Glomerular endothelial cell (primary cell): ENCODE measurements around the gene CWH43. TPM values are rescaled to one million over a fixed set of nuclear protein-coding genes. Genes with fewer than 3 reads are reported as not detected.
"Not testable (repeated sequence)": the region's sequence is repeated elsewhere in the genome, so short reads cannot be mapped to it uniquely, and the experiment has no call there.

Experiments used
- DNase-seq: peaks from one replicate; pipeline ENCODE4 v3.0.0-alpha.2; 2011; ENCODE audit warnings: low read depth, low spot score; ENCODE audit errors: extremely low read depth
- total RNA-seq: library from RNA; depleted of rRNA; stranded (reverse); fragments of >200 nt; gene quantifications from 2 replicates; pipeline ENCODE4 v1.2.3, GENCODE V29; 2015

The CWH43 gene
- total RNA-seq, 1 donor from 2014 or later, result not detected

- not testable (repeated sequence) for DNase-seq
These were observed 106.6 kb downstream of the CWH43 start for GRCh38 chr4:49092608-49093135.

GRCh38 chr4:49096215-49096614, 110.1 kb downstream of the CWH43 start:
- not testable (repeated sequence) for DNase-seq

GRCh38 chr4:49096627-49097026, 110.6 kb downstream of the CWH43 start:
- not testable (repeated sequence) for DNase-seq

- not testable (repeated sequence) for DNase-seq
These were observed 111.0 kb downstream of the CWH43 start for GRCh38 chr4:49097071-49097470.

- DNase-seq, result not testable (repeated sequence)
These were observed 111.4 kb downstream of the CWH43 start for GRCh38 chr4:49097505-49097904.

- not testable (repeated sequence) for DNase-seq
These were observed 112.1 kb downstream of the CWH43 start for GRCh38 chr4:49098034-49098759.

GRCh38 chr4:49099831-49100444, 113.9 kb downstream of the CWH43 start:
- not testable (repeated sequence) for DNase-seq

- not testable (repeated sequence) for DNase-seq
These were observed 116.3 kb downstream of the CWH43 start for GRCh38 chr4:49102344-49102898.

GRCh38 chr4:49103436-49104136, 117.5 kb downstream of the CWH43 start:
- DNase-seq, result not testable (repeated sequence)

- DNase-seq, result not testable (repeated sequence)
These were observed 118.3 kb downstream of the CWH43 start for GRCh38 chr4:49104231-49104930.

- not testable (repeated sequence) for DNase-seq
These were observed 119.3 kb downstream of the CWH43 start for GRCh38 chr4:49105248-49105904.

GRCh38 chr4:49107262-49107661, 121.2 kb downstream of the CWH43 start:
- not testable (repeated sequence) for DNase-seq

- not testable (repeated sequence) for DNase-seq
These were observed 122.3 kb downstream of the CWH43 start for GRCh38 chr4:49108183-49108978.

- not testable (repeated sequence) for DNase-seq
These were observed 123.6 kb downstream of the CWH43 start for GRCh38 chr4:49109567-49110166.

GRCh38 chr4:49110579-49110978, 124.5 kb downstream of the CWH43 start:
- not testable (repeated sequence) for DNase-seq
